DMS79 treated with DMSO at 0.1 percent for 48 hours (cell line): ENCODE results near the gene BICDL1.
"Not testable (repeated sequence)": the region's sequence is repeated elsewhere in the genome, so short reads cannot be mapped to it uniquely, and the experiment has no call there.

ENCODE experiments used
- DNase-seq: peaks from one replicate; lab custom pipeline; 2025; lab: John Stamatoyannopoulos, UW

The BICDL1 gene

GRCh38 chr12:119988472-119989360 is at the start of gene BICDL1:
Gene BICDL1, plus strand, starts transcription at chr12:119989236. Its CDS starts 633 bp downstream, at chr12:119989869.
- peak; percentile 94 for DNase-seq

- no peak for DNase-seq
Measured at GRCh38 chr12:119940897-119941296, 48.1 kb upstream of the BICDL1 start.

DNA sequence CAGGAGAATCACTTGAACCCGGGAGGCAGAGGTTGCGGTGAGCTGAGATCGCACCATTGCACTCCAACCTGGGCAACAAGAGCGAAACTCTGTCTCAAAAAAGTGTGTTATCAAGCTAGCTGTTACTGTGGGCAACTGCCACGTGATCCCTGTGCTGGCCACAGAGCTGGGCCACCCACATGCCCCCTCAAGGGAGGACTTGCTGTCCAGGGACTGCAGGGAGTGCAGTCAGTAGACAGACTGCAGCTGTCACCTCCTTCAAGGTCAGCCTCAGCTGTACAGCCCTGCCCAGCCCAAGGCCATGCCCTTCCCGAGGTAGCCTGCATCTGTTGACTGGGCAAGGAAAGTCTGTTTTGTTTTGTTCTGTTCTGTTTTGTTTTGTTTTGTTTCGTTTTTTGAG is 46.6 kb upstream of the BICDL1 start:
- DNase-seq = no peak

DNA sequence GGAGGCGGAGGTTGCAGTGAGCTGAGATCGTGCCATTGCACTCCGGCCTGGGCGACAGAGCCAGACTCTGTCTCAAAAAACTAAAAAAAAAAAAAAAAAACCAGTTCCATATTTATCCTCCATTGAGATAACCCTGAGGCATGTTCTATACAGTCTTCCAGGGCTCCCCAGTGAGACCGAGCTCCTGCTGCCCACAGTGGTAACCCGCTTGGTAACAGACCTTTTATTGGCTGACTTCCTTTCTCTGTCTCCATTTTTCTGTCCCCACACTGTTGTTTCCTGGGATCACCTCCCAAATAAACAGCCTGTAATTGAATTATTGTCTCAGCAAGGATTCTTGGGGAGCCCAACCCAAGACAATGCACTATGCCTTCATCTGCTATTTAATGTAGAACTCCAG is 42.8 kb upstream of the BICDL1 start:
- no peak for DNase-seq

- DNase-seq = peak; percentile 74
Measured at GRCh38 chr12:119949145-119949544, 39.9 kb upstream of the BICDL1 start.

GRCh38 chr12:119949594-119949993 is 39.4 kb upstream of the BICDL1 start:
- peak; percentile 13 for DNase-seq

DNA sequence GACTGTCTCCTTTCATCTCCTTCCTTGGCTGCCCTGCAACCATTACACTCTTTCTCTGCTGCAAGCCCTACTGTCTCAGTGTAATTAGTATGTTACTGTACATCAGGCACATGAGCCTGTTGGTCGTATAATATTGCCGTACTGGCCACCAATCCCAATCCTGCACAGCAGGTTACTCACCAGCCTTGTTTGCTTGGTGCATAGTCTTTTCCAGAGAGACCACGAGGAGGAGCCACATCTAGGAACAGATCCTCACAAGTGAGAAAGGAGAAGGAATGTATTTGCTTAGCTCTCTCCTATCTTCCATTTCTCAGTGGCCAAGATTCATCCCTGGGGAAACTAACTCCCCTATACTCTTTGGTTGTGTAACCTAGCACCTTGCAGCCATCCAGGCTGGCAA is 33.0 kb upstream of the BICDL1 start:
- no peak for DNase-seq

DNA sequence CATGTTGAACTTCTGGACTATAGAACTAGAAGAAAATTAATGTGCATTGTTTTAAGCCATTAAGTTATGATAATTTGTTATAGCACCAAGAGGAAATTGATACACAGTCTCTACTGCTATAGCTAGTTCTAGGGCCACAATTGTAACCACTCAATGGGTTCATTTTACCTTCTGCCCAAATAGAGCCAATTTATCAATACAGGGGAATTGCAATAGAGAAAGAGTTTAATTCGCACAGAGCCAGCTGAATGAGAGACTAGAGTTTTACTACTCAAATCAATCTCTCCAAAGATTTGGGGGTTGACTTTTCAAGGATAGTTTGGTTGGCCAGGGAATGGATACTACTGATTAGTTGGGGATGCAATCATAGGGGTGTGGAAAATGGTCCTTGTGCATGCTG is 31.9 kb upstream of the BICDL1 start:
- no peak for DNase-seq

- no peak for DNase-seq
Measured at GRCh38 chr12:119959435-119959834, 29.6 kb upstream of the BICDL1 start.

DNA sequence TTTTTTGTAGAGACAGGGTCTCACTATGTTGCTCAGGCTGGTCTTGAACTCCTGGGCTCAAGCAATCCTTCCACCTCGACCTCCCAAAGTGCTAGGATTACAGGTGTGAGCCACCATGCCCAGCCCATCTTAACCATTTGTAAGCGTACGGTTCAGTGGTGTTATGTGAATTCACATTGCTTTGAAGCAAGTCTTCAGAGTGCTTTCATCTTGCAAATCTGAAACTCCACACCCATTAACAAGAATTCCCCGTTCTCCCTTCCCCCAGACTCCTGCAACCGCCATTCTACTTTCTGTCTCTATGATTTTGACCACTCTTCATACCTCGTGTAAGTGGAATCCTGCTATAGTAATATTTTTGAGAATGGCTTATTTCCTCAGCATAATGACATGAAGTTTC is 24.9 kb upstream of the BICDL1 start:
- no peak for DNase-seq

DNA sequence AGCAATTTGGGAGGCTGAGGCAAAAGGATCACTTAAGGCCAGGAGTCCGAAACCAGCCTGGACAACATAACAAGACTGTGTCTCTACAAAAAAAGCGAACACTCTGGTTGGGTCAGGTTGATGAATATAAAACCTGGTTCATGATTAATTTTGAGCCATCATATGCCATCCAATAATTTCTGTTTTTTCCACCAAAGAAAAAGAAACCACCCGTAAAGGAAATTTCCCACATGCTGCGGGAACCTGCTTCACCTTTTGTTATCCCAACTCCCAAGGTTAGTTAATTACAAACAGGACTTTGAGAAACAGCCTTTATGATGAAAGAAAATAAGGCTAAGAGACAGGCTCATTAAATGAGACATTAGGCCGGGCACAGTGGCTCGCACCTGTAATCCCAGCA is 24.1 kb upstream of the BICDL1 start:
- no peak for DNase-seq

DNA sequence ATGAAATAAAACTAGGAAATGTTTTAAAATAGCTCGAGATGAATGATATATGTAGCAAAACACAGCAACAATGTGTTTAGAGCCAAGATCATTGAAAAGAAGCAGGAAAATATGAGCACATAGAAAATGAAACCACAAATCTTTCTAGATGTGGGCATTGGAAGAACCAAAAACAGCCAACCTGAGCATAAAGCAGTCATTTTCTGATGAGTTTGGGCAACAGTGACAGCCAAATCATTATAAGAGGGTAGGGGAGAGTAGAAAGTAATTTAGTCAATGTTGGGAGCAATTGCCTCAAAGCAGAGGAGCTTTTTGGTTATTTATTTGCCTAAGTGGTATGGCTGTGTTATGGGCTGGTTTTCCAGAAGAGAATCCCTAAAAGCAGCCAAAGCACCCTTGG is 8.8 kb upstream of the BICDL1 start:
- no peak for DNase-seq

DNA sequence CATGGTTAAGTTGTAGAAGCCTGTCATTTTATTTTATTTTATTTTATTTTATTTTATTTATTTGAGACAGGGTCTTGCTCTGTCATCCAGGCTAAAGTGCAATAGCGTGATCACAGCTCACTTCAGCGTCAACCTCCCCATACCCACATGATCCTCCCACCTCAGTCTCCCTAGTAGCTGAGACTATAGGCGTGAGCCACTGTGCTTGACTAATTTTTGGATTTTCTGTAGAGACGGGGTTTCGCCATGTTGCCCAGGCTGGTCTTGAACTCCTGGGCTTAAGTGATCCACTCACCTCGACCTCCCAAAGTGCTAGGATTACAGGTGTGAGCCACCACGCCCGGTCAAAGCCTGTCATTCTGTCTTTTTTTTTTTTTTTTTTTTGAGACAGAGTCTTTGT is 8.3 kb upstream of the BICDL1 start:
- not testable (repeated sequence) for DNase-seq

DNA sequence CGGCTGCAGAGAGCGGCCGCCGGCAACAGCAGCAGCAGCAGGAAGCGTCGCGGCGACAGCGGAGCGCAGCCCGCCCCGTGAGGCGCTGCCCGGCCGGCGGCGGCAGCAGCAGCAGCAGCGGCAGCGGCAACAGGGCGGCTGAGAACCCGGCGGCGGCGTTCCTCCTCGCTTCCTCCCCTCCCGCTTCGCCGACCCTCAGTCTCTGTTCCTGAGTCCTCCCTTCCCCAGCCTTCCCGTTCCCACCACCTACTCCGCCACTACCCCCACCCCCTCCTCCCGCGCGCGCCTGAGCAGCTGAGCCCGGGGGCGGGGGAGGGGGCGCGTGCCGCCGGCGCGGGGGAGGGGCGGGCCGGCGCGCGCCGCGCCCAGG is 310 bp downstream of the BICDL1 start:
- DNase-seq = peak; percentile 31

- peak; percentile 16 for DNase-seq
Measured at GRCh38 chr12:119989731-119990381, 820 bp downstream of the BICDL1 start.

- DNase-seq = no peak
Measured at GRCh38 chr12:119990382-119990874, 1.4 kb downstream of the BICDL1 start.

DNA sequence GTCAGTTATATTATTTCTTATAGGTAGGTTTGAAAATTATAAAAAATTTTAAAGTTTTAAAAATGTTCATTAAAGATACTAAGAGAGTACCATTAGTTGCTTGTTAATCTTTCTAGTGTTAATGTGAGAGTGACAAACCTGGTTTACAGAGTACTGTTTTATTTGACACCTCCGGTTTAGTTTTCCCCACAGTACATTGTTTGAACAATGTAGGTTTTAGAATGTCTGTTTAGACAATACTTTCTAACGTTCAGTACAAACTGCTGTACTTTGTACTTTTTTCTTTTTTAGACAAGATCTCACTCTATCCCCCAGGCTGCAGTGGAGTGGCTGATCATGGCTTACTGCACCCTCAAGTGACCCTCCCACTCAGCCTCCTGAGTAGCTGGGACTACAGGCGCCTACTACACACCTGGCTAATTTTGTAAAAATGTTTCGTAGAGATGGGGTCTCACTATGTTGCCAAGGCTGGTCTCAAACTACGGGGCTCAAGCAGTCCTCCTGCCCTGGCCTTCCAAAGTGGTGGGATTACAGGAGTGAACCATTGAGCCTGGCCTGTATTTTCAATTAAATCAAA is 3.2 kb downstream of the BICDL1 start:
- no peak for DNase-seq

GRCh38 chr12:119994892-119995658 is 6.0 kb downstream of the BICDL1 start:
- DNase-seq = no peak

DNA sequence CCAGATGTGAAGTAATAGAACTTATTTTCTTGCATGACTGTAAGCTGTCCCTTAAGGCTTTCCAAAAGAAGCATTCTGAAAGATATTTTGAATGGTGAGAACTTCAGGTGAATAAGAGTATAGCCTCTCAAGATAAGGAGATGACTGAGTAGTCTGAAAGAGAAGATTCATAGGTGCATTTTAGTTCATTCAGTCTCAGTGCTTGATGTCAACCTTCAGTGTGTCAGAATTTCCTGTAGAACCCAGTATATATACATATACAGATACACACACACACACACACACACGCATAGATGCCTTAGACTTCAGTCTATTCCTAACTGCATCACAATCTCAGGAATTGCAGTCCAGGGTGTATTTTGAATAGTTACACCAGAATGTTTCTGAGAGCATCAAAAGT is 7.4 kb downstream of the BICDL1 start:
- no peak for DNase-seq

DNA sequence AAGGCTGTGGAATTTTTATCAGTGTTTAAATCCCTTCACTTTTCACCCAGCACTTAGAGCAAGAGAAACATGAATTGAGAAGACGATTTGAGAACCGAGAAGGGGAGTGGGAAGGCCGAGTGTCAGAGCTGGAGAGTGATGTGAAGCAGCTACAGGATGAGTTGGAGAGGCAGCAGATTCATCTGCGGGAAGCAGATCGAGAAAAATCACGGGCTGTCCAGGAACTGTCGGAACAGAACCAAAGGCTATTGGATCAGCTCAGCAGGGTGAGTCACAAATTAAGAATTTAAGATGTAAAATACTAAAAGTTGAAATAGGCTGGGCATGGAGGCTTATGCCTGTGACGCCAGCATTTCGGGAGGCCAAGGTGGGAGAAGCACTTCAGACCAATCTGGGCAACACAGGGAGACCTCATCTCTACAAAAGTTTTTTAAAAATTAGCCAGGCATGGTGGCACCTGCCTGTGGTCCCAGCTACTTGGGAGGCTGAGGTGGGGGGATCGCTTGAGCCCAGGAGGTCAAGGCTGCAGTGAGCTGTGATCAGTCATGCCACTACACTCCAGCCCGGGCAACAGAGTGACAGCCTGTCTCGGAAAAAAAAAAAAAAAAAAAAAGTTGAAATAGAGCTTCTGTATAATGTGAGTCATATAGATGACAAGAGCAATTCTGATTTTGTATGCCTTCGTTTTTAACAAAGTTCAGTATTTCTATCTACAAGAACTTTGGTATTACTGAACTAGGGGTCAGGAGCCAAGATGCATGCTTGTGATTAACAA is 9.6 kb downstream of the BICDL1 start:
- DNase-seq = no peak

- no peak for DNase-seq
Measured at GRCh38 chr12:120000556-120000955, 11.5 kb downstream of the BICDL1 start.
